DLD1 (cell line): ENCODE results near the gene CNTN4.

Source experiments
- in situ Hi-C: cut with HindIII; loops from 2 replicates; pipeline ENCODE4 v1.10.0; 2017; ENCODE audit warnings: low sequenced_read_pairs

CNTN4 gene

DNA sequence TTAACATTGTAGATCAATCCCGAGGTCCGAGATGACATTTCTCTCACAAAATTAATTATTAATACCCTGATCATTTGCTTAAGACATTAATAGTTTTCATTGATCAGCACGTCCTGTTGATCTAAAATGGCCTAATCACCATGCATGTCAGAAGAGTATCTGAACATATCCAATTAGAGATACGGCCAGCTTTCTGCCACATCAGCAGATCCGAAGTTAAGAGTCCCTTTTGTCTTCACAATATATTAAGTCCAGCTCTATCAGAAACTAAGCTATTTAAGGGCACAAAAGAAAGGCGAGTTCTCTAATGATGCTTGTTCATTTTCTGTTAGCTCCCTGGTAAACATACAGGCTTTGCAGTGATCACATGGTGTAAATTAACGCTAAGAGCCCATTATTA, 470.3 kb downstream of the CNTN4 start:
- in situ Hi-C loops, result no loop called here

DNA sequence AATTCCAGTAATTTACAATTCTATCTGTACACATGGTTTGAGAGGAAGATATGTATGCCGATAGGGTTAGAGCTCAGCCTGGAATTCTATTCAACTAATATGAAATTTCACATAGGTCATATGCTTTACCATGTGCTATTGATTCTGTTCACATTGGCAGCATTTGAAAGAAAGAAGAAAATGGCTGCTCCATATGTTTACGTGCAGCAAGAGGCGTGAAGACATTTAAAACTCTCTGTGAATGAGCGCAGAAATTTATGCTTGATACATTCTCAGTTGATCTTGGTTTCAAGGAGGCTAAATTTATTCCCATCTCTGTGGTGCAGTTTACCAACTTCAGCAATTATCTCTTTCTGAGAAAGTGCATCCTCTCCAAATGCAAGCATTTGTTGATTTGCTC, 478.9 kb downstream of the CNTN4 start:
- in situ Hi-C loops, result no loop called here

DNA sequence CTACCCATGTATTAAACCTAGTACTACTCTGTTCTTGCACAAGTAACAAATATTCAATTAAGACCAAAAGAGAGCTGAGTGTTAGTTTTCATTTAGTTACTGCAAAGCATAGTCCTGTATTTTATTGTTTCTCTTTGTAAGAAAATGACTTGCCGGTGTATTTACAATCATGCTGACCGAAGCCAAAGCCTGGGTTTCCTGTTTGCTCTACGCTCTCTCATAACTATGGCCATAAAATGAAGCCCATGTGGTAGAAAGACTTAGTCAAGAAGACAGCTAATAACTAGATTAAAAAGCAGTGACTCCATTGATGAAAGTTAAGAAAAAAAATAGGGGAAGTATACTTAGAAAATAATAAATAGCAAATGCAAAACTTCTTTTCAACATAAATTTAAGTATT, 479.9 kb downstream of the CNTN4 start:
- in situ Hi-C loops, result no loop called here

DNA sequence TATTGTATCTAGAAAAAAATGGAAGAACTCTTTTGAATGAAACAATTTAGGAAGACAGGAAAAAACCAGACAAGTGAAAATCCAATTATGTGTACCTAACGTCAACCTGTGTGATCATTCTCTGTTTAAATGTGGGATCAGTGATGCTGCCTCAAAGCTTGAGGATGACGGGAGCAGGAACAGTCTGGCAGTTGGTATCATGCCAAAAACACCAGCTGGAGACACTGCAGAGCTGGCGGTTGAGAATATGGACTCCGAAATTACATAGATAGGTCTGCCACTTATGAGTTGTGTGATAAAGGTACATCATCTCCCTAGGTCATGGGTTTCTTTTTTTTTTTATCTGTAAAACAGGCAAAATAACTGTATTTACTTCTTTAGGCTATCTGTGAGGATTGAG, 480.5 kb downstream of the CNTN4 start:
- in situ Hi-C loops, result no loop called here

DNA sequence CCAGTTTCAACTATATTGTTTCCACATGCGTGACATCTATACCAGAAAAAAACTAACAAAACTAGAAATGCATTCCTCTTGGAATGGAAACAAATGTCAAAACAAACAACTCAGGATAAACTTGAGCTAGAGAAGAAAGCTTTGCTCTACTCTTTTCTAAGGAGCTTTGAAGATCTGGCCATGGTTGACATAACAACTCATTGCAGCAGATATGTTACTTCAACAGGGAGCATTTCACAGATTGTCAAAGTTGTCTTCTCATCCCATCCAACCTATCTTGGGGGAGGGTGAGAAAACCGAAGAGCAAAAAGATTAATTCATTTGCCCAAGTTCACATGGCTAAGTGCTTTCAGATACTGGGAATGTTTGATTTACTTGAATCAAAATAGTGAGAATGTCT, 484.4 kb downstream of the CNTN4 start:
- in situ Hi-C loops, result no loop called here

DNA sequence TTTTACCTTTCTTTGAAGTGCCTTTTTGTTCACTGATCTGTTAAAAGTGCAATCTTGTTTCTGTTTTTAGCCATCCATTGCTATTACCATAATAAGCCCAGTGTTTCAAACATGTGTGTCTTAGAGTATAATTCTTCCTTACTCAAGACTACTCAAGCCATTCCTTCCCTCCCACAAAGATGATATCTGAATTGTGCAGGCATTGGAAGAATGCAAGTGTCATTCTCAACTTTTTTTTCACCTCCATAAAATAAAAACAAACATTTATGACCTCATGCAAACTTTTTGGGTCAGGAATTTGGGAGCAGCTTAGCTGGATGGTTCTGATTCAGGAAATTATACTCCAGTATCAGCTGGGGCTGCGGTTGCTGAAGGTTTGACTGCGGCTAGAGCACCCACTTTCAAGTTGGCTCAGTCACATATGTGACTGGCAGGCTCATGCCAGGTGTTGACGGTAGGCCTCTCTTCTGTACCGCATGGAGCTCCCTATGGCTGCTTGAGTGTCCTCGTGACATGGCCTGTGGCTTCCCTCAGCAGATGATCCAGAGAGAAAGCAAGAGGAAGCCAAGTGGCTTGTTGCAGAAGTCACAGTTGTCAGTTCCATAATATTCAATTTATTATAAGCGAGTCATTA, 490.8 kb downstream of the CNTN4 start:
- in situ Hi-C loops, result no loop called here

DNA sequence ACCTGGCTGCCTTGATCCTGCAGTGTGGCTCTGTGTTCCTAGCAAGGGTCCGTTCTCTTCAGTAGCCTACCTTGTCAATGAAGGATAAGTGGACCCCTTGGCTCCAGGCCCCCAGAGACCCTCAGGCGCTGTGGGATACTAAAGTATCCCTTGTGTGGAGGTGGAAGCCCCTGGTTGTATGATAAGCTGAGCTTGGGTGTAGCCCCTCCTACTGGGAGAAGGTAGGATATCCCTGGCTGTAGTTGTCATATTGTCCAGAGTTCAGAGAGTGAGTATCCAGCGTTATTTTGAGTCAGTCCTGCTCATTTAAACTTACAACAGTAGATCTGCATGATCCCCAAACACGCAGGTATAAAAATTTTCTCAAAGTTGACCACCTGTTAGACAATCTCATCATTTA, 496.8 kb downstream of the CNTN4 start:
- in situ Hi-C loops, result no loop called here

DNA sequence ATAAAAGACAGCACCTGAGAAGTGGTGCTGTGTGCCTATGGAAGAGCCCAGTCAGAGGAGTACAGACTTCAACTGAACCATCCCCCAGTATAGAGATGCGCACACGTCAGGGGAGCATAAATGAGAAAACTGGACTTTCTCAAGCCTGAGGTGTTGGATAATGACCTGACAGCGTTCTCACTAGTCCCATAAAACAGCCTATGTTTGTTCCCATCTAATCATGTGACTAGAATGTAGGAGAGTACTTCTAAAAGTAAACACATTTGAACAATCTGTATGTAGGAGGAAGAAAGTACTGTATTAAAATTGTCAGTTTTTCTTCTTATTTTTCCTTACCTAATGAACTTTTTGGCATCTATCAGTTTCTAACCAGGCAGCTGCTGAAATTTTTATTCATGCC, 498.9 kb downstream of the CNTN4 start:
- in situ Hi-C loops, result no loop called here

DNA sequence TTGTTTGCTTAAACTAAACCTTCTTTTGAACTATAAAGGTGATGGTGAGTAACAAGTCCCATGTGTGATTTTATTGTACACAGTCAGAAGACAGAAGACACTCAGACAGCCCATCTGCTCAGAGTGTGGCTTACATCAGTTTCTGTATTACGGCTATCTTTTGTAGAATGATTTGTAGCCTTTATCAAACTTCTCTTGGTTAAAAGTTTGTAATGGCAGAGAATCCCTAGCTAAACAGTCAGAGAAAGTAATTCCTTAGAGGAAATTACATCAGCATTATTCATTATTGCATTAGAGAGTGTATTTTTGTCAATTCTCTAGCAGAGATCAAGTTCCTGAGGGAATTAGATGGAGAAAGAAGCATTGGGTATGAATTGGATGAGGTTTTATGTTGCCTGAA, 500.8 kb downstream of the CNTN4 start:
- in situ Hi-C loops, result no loop called here

DNA sequence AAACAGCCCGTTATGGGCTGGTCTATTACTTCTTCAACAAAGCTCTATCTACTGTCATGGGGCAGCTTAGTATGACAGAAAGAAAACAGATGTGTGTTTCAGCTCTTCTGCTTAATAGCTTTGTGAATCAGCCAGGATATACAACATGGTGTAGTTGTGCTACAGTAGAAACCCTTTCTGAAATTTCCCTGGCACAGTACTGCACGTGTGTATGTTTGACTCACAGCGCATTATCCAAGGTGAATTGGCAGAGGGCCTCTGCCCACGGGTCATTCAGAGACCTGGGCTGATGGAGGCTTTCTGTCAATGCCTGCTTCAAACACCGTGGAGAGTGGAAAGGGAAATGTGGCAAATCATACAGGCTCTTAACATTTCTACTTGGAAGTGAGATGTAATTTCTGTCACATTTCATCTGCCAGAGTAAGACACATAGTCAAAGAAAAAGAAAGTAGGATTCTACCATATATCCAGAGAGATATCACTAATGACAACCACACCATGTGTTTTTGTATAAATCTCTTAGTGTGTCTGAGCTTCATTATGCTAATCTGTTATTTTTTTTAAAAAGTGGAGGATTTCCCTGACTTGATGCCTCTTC, 505.1 kb downstream of the CNTN4 start:
- in situ Hi-C loops, result no loop called here

DNA sequence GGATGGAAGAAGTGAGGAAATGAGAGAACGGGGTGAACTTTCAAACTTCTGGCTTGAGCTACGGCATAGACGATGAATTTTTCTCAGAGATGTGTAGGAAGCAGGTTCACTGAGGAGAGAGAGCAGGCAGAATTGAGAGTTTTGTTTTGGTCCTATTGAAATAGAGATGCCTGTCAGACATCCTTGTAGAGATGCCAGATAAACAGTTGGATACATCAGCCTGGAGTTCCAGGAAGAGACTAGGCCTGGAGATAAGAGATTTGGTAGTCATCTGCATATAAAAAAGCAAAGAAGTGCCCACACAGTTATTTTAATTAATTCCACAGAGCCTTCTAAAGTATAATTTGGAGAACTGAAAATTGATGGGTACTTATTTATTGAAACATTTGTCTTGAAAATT, 515.9 kb downstream of the CNTN4 start:
- in situ Hi-C loops, result no loop called here

DNA sequence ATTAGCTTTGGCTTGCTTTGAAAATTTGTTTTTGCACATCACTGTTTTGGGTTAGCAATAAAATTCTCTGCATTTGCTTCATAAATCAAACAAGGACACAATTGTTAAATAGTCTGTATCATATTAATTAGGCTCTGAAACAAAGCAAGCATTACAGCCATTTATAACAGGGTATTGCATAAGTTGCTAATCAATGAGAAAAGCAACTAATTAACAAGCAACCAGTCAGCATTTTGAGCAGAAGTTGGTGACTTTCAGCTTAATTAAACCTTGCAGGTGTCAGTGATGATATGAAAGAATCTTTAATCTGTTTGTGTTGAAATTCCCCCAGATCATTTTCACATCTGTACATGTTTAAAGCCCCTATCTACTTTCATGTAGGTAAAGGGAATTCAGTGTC, 516.4 kb downstream of the CNTN4 start:
- in situ Hi-C loops, result no loop called here

DNA sequence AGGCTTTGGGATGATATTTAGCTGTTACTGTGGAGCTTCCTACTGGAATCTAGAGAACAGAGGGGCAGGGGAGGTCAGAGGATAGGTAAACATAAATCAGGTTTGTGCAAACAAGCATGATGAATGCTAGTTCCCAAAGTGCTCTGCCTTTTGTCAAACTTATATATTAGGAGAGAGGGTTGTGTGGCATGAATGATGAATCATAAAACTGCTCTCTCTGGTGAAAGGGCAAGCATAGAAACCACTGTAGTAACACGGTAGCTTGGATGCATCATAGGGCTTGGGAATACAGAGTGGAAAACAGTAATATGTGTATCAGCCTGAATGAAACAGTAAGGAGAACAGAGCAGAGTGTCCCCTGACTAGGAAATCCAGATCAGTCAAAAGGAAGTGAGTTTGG, 524.8 kb downstream of the CNTN4 start:
- in situ Hi-C loops, result no loop called here

DNA sequence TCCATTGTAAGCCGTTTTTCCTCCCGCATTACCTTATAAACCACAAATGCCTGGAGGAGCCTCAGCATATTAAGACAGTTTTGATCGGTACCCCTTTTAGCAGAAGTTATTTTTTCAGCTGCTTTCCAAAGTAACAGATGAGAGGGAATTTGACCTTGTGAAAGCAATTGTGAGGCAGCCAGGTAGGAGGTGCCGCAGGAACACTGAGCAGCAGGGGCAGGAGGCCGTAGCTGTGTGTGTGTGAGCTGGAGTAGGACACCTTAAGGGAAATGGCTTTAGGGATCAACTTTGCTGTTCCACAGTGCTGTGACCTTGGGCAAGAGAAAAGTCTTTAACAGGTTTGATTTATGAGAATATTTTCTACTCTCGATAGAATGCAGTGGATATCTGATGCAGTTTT, 529.5 kb downstream of the CNTN4 start:
- in situ Hi-C loops, result no loop called here

DNA sequence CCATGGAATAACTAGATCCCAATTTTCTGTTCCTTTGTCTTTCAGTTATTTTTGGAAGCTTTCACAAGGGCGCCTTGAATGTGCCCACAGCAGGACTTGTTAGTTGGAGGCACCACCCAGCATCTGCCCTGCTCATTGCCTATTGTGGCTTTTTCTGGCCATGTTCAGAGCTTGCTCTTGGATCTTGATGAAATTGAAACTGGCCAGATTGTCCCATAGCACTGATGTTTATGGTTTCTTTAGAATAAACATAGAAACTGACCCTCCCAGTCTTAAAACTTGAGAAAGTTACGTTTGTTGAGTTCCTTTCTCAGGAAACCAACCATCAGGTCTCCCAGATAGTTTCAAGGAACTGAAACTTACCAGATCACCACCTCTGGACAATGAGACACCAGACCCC, 536.8 kb downstream of the CNTN4 start:
- in situ Hi-C loops, result no loop called here

DNA sequence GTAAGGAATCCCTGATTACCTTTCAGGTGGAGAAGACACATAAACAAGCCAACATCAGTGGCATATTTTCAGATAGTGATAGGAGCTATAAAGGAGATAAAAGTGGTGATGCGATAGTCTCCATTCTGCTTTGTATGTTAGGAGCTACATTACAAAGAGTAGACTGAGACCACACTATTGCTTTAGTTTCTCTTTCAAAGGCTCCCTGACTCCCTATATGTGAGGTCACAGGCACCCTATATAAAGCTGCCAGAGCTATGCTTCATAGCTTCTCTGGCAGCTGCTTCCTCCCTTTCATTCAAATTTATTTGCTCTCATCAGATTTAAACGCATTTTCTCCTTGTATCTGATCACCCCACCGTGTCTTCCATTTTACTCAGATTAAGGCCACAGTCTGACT, 544.9 kb downstream of the CNTN4 start:
- in situ Hi-C loops, result no loop called here

DNA sequence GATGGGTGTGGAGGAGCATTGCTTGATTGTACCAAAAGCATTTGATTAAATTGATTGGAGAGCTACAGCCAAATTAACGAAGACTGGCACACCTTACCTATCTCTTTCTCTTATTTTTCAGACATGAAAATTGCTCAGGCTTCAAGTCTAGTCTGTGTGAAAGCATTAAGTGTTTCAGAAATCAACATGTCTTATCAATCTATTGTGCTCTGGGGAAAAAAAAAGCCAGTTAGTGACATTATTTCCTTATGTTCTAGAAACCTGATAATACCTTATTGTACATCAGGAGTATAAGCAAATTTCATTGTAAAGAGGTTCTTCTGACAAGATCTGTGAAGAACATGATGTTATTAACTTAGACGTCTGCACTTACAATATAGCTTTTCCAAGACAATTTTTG, 546.3 kb downstream of the CNTN4 start:
- in situ Hi-C loops, result no loop called here

DNA sequence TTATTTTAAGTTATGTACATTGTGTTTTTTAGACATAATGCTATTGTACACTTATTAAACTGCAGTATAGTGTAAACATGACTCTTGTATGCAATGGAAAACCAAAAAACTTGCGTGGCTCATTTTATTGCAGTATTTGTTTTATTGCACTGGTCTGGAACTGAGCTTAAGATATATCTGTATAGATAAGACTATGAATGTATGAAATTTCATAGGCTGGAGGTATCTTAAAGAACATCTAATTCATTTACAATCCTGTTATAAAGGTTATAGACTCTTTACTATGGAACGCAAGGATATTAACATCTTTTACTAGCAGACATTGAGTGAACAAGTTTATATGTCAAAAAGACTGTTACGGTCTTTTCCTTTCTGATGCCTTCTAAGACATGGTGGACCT, 552.1 kb downstream of the CNTN4 start:
- in situ Hi-C loops, result no loop called here

DNA sequence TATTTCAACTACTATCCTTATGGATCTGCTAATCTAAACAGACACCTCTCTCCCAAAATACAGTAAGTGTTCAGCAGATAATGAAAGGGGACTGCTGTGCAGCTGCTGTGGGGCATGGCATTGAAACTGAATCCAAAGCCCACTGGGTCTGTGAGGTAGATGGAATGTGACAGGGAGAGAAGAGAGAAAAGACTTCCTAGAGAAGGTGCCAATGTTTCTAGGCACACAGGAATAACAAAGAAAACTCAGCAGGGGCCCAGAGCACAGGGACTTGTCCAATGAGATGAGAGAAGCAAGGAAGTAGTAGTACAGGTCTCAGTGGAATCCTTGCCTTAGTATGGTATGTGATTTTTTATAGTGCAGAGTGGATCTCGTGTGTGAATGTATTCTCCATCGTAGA, 553.7 kb downstream of the CNTN4 start:
- in situ Hi-C loops, result no loop called here

DNA sequence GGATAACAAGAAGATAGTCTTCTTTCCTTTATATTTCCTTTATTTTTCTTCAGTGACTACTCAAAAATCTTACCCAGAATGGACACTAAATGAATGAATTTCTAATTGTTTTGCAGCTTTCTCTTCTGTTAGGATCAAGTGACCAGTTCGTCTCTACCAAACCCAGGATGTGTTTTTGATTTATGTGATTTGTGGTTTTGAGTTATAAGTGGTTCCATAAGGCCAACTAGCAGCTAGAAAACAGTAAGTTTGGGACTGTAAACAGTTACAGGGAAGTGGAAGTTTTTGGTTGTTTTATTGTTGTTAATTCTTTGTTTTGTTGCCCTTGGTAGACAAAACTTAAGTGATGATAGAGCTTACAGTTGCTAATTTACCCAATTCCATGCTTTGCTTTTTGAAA, 555.0 kb downstream of the CNTN4 start:
- in situ Hi-C loops, result no loop called here

DNA sequence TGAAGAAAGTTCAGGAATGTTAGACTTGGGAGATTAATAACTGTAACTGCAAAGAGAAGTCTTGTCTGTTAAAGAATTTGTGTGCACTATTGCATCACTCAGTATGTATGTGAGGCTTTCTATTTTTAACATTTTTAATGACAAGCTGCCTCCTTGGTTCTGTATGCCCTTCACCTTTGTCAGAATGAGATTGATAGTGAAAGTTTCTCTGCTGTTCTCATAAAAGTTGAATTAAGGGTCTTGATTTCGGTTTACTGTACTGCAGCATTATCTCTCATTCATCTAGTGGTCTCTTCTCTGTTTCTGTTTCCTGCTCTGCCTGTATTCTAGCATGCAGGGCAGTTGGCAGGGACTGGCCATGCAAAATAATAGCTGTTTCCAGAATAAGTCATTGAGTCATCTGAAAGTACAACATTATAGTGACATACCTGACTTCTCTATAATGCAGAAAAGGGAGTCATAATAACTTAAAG, 556.6 kb downstream of the CNTN4 start:
- in situ Hi-C loops, result no loop called here

DNA sequence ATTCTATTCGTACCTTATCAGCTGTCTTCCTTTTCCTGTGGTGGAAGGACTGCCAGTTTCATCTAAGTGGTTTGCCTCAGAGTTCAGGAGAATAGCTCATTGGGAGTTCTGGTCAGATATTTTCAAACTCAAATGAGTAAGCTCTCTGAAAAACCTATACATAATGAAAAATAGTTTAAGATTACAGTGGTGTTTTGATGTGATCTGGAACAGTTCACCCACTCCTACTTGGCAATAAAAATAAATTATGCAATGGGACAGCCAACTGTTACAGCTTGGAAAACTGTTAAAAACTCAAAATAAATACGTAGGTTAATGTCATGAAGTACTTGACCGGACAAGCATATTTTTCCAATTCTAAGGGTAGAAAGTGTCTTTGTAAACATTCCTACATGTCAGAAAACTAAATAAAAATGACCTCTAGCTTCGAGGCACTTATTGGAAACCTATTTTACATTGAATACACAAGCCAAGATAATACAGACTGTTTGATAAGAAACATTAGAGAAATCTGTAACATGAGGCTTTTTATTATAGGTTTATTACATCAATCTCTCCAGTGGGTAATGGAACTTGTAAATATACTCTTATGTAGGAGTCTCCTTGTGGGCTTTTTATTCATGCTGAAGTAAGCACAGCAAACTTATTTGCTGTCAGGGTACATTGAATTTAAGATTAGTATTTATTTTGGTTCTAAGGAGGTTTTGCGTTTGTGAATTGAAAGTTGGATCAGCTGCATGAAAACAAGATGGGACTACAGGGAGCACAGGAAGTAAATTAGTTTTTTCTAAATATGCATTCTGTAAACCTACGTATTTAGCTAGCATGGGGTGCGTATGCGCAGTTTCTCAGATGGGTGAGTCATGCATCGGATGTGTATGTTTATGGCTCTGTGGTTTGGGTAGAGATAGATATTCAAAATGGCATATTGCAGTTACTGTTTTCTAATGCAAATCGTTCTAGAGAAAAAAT, 558.4 kb downstream of the CNTN4 start:
- in situ Hi-C loops, result no loop called here
